Fibroblast of lung (primary cell): ENCODE measurements around the gene XPNPEP1. TPM values are rescaled to one million over a fixed set of nuclear protein-coding genes. Genes with fewer than 3 reads are reported as not detected.
A peak's percentile ranks its signal among the peaks of the same experiment; 100 is the strongest.

Experiments used
- DNase-seq, 2 donors: peaks; one replicate each; pipeline versions ENCODE4 v3.0.0 to v3.0.0-alpha.2; 2010; ENCODE audit warnings: low read depth in 2 of 2
- H2AFZ ChIP-seq: 2 replicates; pipeline ENCODE4 v1.5.1; 2012; ENCODE audit warnings: low read length, control low read depth, inconsistent platforms
- H3K27ac ChIP-seq: 2 replicates; pipeline ENCODE4 v1.5.1; 2011; ENCODE audit warnings: low read length, control low read depth; ENCODE audit not compliant: insufficient read depth
- H3K27me3 ChIP-seq: 2 replicates; pipeline ENCODE4 v1.5.1; 2011; ENCODE audit warnings: mild to moderate bottlenecking, low read length; ENCODE audit not compliant: control insufficient read depth, insufficient read depth
- H3K36me3 ChIP-seq: 2 replicates; pipeline ENCODE4 v1.5.1; 2011; ENCODE audit warnings: low read length; ENCODE audit not compliant: control insufficient read depth, insufficient read depth
- H3K4me1 ChIP-seq: 2 replicates; pipeline ENCODE4 v1.5.1; 2011; ENCODE audit warnings: low read length; ENCODE audit not compliant: control insufficient read depth, insufficient read depth; ENCODE audit errors: extremely low read depth
- H3K4me2 ChIP-seq: 2 replicates; pipeline ENCODE4 v1.5.1; 2011; ENCODE audit warnings: low read length, control low read depth; ENCODE audit not compliant: insufficient read depth; ENCODE audit errors: extremely low read depth
- H3K4me3 ChIP-seq, 4 experiments: fragments of 200-600 bp in 1 of 4; sonication (generic) in 1 of 4; replicated peaks in 1 of 4; 2 replicates each; pipeline ENCODE4 v1.5.1; 2011 to 2016; ENCODE audit warnings: low read length in 4 of 4, low read depth in 3 of 4, mild to moderate bottlenecking in 3 of 4, control low read depth in 2 of 4, inconsistent platforms in 1 of 4, mixed read lengths in 1 of 4; ENCODE audit not compliant: insufficient read depth in 1 of 4; ENCODE audit errors: control extremely low read depth in 1 of 4
- H3K79me2 ChIP-seq: 2 replicates; pipeline ENCODE4 v1.5.1; 2012; ENCODE audit warnings: mild to moderate bottlenecking, low read length, inconsistent platforms; ENCODE audit not compliant: control insufficient read depth, insufficient read depth
- H3K9ac ChIP-seq: 2 replicates; pipeline ENCODE4 v1.5.1; 2011; ENCODE audit warnings: mild to moderate bottlenecking, low read length, control low read depth; ENCODE audit not compliant: insufficient read depth
- H3K9me3 ChIP-seq: 2 replicates; pipeline ENCODE4 v1.5.1; 2012; ENCODE audit warnings: low read depth, low read length; ENCODE audit not compliant: control insufficient read depth, insufficient read depth
- H4K20me1 ChIP-seq: 2 replicates; pipeline ENCODE4 v1.5.1; 2011; ENCODE audit warnings: low read length; ENCODE audit not compliant: control insufficient read depth, insufficient read depth; ENCODE audit errors: extremely low read depth
- EZH2 ChIP-seq: IDR thresholded peaks from 2 replicates; pipeline ENCODE4 v1.5.1; 2012; ENCODE audit warnings: low read length, control low read depth, mild to moderate bottlenecking; ENCODE audit errors: missing control alignments
- polyA plus RNA-seq, 2 donors: library from polyadenylated mRNA; depleted of rRNA in 1 of 2; stranded (reverse) in 1 of 2; unstranded in 1 of 2; fragments of >200 nt; gene quantifications; 2 replicates each; pipeline ENCODE4 v1.2.1, GENCODE V29; 2011 to 2012; ENCODE audit warnings: missing spikeins in 1 of 2
- total RNA-seq: library from RNA; depleted of rRNA; stranded (reverse); fragments of >200 nt; gene quantifications from 2 replicates; pipeline ENCODE4 v1.2.1, GENCODE V29; 2014
- TF ChIP-seq, protein P1 (sequence below), 2 donors: IDR thresholded peaks in 1 of 2; conservative IDR thresholded peaks in 1 of 2; 1 replicate in 1 of 2; 2 replicates in 1 of 2; pipeline ENCODE4 v1.5.1; 2011 to 2012; ENCODE audit warnings: low read length in 2 of 2, control low read depth in 1 of 2, inconsistent platforms in 1 of 2, low read depth in 1 of 2, mild to moderate bottlenecking in 1 of 2

Gene XPNPEP1
- total and polyA plus RNA-seq, 2 donors (not counting 1 experiment from before 2014, with no cell fraction given), result 86.5 to 119 TPM

DNA sequence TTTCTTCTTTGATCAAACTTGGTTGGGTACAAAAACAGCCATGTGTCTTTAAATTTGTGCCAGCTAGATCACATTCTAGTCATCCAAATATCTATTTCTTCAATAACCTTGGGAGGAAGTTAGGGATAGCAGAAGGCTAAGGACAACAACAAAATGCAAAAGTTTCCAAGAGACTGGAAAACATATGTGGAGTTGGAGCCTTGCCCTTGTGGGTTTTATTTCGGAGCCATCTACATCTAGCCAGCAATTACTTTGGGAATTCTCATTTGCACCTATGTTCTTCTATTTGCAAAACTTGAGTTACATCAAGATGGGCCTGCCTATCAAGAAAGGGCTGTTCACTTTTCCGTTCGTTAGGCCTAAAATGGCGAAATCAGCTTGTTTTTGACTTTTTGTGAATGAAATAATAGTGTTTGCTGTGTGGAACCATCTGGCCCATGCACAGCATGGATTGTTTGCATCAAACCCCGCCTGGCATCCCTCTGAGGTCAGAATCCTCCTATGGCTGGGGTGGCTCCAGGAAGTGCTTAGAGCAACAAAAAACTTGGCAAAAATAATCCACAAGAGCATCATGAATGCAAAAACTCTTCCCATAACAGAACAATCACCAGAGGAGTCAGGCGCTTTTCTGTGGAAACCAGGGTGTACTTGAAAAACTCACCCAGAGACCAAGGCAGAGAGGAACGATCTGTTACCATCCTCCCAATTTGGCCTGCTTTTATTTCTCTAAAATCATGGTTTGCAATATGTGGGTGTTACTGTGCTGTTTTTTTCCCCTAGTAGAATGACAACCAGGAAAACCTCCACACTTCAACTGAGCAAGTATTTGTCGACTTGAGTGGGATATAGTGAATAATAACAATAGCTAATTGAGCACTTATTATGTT is 36.2 kb upstream of the XPNPEP1 start:
- Histone ChIP-seq H3K27me3 (no peaks in the 10 kb centered on the region), H4K20me1 (no peaks in the 10 kb centered on the region), H3K4me3 (no peak overlapping the region), H3K4me2 (no peak overlapping the region), H3K9me3 (no peaks in the 10 kb centered on the region), H3K9ac (no peak overlapping the region), H3K27ac (no peak overlapping the region), H3K79me2 (no peaks in the 10 kb centered on the region), H3K4me1 (peaks cover 10% of the 10 kb centered on the region), H3K36me3 (no peaks in the 10 kb centered on the region), H2AFZ (no peak overlapping the region)
- no peak for TF ChIP-seq EZH2
- TF ChIP-seq, protein P1, sequence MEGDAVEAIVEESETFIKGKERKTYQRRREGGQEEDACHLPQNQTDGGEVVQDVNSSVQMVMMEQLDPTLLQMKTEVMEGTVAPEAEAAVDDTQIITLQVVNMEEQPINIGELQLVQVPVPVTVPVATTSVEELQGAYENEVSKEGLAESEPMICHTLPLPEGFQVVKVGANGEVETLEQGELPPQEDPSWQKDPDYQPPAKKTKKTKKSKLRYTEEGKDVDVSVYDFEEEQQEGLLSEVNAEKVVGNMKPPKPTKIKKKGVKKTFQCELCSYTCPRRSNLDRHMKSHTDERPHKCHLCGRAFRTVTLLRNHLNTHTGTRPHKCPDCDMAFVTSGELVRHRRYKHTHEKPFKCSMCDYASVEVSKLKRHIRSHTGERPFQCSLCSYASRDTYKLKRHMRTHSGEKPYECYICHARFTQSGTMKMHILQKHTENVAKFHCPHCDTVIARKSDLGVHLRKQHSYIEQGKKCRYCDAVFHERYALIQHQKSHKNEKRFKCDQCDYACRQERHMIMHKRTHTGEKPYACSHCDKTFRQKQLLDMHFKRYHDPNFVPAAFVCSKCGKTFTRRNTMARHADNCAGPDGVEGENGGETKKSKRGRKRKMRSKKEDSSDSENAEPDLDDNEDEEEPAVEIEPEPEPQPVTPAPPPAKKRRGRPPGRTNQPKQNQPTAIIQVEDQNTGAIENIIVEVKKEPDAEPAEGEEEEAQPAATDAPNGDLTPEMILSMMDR (conservative IDR thresholded peaks at IDR 0.05 in 1 of 2, IDR thresholded peaks at IDR 0.05 in 1 of 2; ENCODE audit: low read depth in 1 of 2, low read length in 2 of 2), result no peak
- peak in 1 of 2 donors; percentile 64 for DNase-seq

DNA sequence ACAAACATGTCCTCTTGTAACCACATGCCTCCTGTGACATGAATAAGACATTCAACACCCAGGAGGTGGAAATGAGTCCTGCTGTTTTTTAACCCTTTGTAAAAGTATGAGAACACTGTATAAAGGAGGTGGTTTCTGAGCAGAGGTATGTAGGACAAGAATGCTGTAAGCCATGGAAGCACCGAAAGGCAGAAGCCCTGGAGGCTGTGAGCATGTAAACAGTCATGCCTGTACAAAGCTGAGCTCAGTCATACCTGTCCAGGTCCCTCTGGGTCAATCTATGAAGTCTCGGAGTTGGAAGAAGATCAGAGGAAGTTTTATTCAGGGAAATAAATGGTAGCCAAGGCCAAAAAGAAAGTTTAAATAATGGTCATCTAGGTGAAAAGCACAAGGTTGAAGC is 34.7 kb upstream of the XPNPEP1 start:
- Histone ChIP-seq H3K9ac (no peak overlapping the region), H3K27ac (no peak overlapping the region), H3K4me3 (no peak overlapping the region), H3K79me2 (no peaks in the 10 kb centered on the region), H3K36me3 (no peaks in the 10 kb centered on the region), H4K20me1 (no peaks in the 10 kb centered on the region), H3K4me1 (peaks cover 10% of the 10 kb centered on the region), H3K9me3 (no peaks in the 10 kb centered on the region), H3K27me3 (no peaks in the 10 kb centered on the region), H2AFZ (no peak overlapping the region), H3K4me2 (no peak overlapping the region)
- DNase-seq, result no peak
- no peak for TF ChIP-seq EZH2
- TF ChIP-seq, protein P1 (conservative IDR thresholded peaks at IDR 0.05 in 1 of 2, IDR thresholded peaks at IDR 0.05 in 1 of 2; ENCODE audit: low read depth in 1 of 2, low read length in 2 of 2), result no peak

DNA sequence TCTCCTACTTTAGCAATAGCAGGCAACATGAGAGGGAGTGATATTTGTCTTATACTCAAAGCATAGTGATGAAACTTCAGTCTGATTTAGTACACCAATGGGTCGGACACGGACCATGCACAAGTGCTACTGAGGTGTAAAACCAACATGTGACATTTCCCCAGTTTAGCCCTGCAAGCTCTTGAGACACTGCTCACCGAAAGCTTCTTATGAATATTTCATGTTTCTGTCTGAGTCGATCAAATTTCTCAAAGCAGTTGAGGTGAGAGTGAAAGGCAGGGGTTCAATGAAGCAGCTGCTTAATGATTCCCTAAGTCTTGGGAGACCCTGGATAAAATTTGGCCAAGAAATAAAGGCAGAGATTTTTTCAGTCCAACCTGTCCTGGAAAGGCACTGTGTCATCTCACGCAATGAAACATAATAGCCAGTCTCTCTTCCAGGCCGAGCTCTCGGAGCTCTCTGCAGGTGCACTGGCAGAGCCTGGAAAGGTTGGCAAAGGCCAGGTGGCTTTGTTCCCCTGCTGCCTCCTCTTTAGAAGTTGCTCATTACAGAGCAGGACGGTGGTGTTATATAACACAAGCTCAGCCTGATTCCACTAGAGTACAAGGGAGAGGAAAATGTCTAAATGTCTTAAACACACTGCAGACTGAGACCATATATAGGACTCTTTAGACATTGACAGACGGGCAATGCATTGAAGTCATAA is 33.9 kb upstream of the XPNPEP1 start:
- TF ChIP-seq, protein P1 (conservative IDR thresholded peaks at IDR 0.05 in 1 of 2, IDR thresholded peaks at IDR 0.05 in 1 of 2; ENCODE audit: low read depth in 1 of 2, low read length in 2 of 2), result no peak
- TF ChIP-seq EZH2, result no peak
- Histone ChIP-seq H3K4me3 (no peak overlapping the region), H2AFZ (no peak overlapping the region), H4K20me1 (no peaks in the 10 kb centered on the region), H3K27me3 (no peaks in the 10 kb centered on the region), H3K36me3 (no peaks in the 10 kb centered on the region), H3K79me2 (no peaks in the 10 kb centered on the region), H3K4me1 (peaks cover 6% of the 10 kb centered on the region), H3K9ac (no peak overlapping the region), H3K27ac (no peak overlapping the region), H3K9me3 (no peaks in the 10 kb centered on the region), H3K4me2 (no peak overlapping the region)
- DNase-seq, result no peak
